GM21528 (cell line): ENCODE results near the gene ITGBL1.

Source experiments
- ATAC-seq: cut with Tn5 transposase; IDR thresholded peaks from one replicate; pipeline ENCODE4 v1.9.1; 2021; ENCODE audit warnings: mild to moderate bottlenecking, moderate library complexity; ENCODE audit not compliant: unreplicated experiment, low FRiP score

The ITGBL1 gene

DNA sequence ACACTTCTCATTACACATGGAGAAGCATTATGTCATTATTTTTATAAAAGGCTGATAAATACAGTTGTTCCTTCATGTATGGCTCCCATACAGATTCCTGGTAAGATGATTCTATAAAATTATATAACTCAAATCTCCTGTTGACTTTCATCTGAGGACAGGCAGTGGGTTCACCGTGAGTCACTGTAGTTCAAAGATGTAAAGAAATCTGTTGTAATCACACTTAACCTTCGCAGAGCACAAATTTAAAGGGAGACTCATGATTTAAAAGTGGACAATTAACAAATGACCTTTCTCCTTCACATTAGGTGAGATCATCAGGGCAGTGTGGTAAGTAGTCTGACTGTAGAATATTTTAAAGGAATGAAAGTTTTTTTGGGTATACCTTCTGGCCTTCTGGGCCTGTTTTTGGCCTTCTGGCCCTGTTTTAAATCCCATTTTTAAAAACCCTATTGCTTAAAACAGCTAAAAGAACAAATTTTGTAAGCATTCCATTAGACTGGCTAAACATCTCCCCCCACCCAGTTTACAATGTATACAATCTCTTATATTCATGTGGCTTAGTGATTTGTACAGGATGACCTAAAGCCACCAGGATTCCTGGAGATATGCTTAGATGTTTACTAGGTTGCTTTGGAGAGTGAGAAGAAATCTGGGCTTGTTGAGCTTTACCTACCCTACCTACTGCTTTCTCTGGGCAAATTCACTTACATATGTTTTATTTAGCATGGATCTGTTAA is 171.2 kb downstream of the ITGBL1 start:
- ATAC-seq: no peak

- ATAC-seq: no peak
Measured at GRCh38 chr13:101624210-101624922, 171.9 kb downstream of the ITGBL1 start.

- no peak for ATAC-seq
Measured at GRCh38 chr13:101624981-101625380, 172.5 kb downstream of the ITGBL1 start.

DNA sequence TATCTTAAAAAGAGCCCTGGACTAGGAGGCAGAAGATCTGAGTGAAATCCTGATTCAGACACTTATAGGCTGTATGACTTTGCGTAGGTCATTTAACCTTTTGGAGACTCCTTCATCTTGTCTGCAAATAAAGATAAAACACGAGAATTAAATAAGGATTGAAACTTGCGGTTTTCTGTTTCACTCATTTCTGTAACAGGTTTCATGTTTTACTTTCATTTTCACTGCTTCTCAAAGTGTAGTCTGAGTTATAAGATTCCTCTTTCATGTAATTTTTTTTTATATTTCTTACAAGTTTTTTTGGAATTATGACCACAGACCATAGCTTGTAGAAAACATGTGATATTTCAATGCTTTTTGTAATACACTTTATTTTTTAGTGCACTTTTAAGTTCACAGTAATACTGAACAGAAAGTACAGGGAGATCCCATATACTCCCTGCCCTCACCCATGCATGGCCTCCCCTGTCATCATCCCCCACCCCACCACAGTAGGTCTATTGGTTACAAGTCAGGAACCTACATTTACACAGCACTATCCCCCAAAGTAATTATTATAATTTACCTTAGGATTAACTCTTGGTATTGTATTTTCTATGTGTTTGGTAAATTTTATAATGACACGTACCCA is 174.6 kb downstream of the ITGBL1 start:
- peak; percentile 94 for ATAC-seq

DNA sequence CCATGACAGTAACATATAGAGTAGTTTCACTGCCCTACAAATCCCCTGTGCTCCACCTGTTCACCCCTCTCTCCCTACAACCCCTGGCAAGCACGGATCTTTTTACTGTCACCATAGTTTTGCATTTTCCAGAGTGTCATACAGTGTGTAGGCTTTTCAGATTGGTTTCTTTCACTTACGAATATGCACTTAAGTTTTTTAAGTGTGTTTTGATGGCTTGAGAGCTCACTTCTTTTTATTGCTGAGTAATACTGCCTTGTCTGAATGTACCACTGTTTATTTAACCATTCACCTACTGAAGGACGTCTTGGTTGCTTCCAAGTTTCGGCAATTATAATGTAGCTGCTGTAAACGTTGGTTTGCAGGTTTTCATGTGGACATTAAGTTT is 175.1 kb downstream of the ITGBL1 start:
- peak; percentile 53 for ATAC-seq

DNA sequence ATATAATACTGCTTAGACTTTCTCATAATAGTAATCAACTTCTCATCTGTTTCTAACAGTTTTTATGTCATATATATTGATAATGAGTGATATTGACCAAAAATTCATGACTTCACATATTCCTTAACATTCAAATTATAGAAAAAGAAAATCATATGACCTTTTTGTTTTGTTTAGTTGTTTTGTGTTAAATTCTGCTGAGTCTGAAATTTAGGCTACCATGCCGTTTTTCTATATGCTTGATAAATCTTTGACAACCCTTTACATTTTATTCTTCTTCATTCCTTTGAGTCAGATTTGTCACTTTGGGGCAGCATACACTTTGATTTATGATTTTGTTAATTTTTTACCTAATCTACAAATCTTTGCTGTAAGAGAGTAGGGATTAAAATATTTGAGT is 176.4 kb downstream of the ITGBL1 start:
- ATAC-seq: no peak

DNA sequence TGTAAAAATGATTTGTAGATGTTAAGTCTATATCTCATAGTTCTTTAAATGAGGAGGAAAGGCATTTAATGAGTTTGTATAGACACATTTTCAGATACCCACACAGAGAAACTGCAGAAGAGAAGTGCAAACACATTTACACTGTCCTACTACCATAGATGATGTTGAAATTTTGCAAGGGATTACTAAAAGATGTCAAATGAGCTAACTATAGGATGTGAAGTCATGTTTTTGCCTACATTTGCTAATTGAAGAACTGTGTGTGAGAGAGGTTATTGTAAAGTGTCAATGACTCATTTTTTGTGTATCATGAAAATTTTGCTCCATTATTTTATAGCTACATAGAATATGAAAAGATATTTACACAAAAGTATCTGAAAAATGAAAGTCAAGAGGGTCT is 178.9 kb downstream of the ITGBL1 start:
- ATAC-seq: no peak

DNA sequence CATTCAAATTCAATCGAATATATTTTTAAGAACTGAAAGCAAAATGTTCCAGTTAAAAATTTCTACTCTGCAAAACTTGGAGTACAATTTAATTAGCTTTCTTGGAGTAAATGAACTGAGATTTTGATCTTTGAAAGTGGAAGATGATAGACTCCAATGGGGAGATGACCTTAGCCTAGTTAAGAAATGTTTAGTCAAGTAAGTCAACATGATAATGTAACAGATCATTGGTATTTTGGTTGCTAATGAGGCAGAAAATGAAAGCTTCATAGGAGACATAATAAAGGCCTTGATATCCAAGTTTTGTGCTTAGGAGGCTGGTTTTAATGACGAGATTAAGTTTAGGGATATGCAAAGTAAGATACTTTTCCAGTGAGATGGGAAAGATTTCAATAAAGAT is 181.7 kb downstream of the ITGBL1 start:
- ATAC-seq: no peak

GRCh38 chr13:101639711-101640110 is 187.2 kb downstream of the ITGBL1 start:
- no peak for ATAC-seq

GRCh38 chr13:101640788-101641400 is 188.4 kb downstream of the ITGBL1 start:
- ATAC-seq: no peak

DNA sequence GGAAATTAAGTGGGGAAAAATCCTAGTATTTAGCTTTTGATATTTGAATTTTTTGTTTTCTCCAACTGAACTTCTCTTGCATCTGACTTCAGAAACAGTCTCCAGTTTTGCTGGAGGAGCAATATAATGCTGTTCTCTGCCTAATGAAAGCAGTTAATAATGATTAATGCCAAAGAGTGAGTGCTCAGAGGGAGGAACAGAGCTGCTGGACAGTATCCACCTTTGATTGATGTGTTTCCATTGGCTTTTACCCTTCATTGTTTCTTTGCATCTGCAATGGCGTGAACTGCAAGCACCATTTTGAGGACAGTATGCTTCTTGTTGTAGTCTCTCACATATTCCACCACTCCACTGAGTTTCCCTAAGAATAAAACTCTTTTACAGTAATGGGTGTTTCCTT is 193.4 kb downstream of the ITGBL1 start:
- ATAC-seq: no peak

- no peak for ATAC-seq
Measured at GRCh38 chr13:101647760-101648159, 195.3 kb downstream of the ITGBL1 start.

DNA sequence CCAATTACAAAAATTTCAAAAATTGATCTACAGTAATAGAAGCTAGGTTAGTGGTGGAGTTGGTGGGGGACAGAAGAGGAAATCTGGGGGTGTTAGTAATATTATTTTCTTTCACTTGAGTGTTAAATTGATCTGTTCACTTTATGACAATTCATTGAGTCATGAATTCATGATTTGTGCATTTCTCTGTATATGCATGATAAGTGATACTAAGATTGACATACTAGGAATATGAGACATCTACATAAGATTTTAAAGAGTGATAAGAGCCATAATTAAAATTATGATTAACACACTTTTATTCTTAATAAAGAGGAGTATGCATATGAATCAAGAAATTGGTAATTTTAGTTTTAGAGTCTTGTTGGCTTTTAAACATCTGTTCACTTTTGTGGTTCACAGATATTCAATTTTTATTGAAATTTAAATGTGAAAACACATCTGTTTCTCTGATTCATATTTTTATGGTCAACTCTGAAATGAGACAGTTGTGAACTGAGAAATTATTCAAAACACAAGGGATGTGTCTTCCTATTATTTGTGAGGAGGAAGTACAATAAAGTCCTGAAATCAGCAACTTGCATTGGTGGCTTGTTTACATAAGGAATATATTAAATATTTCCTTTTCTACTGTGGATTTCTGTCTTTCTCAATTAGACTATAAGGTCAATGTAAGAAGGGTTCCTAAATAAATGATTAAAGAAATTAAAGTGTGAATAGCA is 196.5 kb downstream of the ITGBL1 start:
- ATAC-seq: no peak

GRCh38 chr13:101649488-101650126 is 197.1 kb downstream of the ITGBL1 start:
- ATAC-seq: no peak

DNA sequence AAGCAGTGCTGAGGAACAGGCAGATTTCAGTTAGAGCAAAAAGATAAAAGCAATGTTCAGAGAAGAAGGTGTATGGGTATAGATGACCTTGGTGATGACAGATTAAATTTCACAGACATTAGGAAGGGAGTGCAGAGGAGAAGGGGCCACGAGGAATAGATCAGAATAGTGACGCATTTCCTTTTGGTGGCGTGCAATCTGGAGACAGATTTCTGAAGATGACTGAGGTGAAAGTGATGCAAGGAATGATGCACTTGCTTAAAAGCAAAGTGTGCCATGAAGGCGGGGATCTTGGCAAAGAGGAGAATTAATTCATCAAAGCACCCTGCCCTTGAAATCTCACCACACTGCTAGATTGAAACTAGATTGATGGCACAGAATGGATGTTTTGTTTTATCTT is 202.4 kb downstream of the ITGBL1 start:
- ATAC-seq: no peak

DNA sequence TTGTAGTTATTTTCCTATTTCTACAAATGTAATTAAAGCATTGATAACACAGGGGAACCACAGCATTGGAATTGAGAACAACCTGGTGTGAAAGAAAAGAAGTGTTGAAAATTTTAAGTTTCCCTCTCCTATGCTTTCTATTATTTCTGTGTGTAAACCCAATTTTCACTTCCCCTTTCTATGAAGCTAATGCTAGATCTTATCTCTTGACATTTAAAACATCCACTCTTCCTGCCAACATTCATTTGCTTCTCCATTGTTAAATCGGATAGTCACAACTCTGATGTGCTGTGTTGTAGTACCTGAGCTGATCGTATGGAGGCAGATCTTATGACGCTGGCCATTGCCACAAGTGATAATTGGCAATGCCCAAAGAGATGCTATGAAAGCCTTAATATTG is 203.0 kb downstream of the ITGBL1 start:
- ATAC-seq: peak; percentile 79

DNA sequence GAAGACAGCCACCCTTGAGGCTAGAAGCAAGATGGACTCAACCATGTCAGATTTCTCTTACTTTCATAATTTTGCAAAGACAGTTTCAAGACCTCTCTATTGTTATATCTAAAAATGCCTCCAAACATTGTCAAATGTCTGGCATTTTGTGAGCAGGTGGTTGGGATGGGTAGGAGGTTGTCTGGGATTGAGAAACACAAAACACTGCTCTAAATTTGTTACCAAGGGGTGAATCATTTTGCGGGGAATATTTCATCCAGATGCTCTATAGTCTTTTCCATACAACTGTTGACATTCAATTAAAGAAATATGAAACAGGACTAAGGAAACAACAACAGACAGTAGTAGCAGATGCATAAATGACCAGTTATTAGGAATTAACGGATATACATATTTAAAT is 208.2 kb downstream of the ITGBL1 start:
- no peak for ATAC-seq

GRCh38 chr13:101661839-101662238 is 209.4 kb downstream of the ITGBL1 start:
- ATAC-seq: no peak

DNA sequence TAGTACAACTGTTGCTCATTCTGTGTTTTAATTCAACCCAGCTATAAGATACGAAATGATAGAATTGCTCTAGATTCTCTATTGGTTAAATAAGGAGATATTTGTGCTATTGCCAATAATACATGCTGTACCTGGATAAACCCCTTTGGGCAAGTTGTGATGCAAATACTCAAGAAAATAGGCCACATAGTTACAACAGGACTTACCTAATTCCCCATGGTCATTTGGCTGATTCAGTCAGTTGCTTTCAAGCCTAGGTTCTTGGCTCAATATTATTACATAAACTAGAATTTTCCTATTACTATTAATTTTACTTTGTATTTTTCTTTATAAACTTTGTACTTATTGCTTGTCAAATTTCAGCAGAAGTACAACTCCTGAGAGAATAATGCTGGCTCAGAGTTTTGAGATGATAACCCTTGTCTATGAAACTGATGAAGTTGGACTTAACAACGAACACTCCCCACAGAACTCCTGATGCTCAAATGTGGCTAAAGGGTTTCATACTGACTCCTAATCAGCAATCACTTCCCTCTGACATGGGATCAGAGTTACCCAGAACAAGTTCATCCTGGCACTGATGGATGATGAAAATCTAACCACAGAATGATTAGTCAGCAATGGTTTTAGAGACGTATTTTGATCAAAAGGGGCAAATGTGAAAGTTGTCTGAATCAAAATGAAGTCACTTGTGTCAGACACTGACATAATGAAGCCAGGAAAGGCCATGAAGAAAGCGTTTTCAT is 221.1 kb downstream of the ITGBL1 start:
- ATAC-seq: no peak
